IPS-18c (cell line): ENCODE data around the gene TSPAN14.

Source experiments
- H3K4me3 ChIP-seq: 2 replicates; pipeline ENCODE4 v1.7.0; 2013; ENCODE audit warnings: low read depth, mild to moderate bottlenecking, low read length, moderate library complexity; ENCODE audit not compliant: insufficient read depth
- H3K9me3 ChIP-seq: one replicate; pipeline ENCODE4 v1.6.1; 2013; ENCODE audit warnings: mild to moderate bottlenecking, low read length, moderate library complexity; ENCODE audit not compliant: control insufficient read depth, insufficient read depth

Gene TSPAN14

DNA sequence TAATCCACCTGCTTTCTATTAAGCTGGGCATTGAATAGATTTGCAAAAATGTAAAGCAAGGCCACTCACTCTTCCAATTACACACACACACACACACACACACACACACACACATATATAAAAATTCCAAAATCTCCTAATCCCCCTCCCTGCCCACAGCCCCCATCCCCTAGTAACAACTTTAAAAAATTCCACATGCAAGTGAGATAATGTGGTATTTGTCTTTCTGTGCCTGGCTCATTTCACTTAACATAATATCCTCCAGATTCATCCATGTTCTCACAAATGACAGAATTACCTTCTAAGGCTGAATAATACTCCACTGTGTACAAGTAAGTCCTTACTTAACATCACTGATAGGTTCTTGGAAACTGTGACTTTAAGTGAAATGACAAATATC, 107.8 kb downstream of the TSPAN14 start:
- H3K4me3 ChIP-seq = no peak overlapping the region
- no peaks in the 10 kb centered on the region for H3K9me3 ChIP-seq

DNA sequence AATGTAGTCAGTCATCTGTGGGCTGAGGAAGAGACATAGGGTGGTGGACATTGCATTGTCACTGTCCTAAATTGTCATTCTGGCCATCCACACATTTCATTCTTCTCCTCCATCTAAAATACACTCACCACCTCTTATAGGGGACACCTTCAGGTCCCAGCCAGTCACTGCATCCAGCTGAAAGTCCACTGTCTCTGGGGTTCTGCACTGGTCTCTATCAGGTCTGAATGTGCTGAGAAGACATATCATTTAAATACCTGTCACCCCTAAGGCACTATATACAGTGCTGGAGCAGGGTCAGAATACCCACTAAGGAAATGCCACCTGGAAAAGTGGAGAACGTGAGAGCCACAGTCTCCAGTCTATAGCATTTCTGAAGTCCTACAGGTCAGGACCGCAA, 113.2 kb downstream of the TSPAN14 start:
- no peak overlapping the region for H3K4me3 ChIP-seq
- no peaks in the 10 kb centered on the region for H3K9me3 ChIP-seq

DNA sequence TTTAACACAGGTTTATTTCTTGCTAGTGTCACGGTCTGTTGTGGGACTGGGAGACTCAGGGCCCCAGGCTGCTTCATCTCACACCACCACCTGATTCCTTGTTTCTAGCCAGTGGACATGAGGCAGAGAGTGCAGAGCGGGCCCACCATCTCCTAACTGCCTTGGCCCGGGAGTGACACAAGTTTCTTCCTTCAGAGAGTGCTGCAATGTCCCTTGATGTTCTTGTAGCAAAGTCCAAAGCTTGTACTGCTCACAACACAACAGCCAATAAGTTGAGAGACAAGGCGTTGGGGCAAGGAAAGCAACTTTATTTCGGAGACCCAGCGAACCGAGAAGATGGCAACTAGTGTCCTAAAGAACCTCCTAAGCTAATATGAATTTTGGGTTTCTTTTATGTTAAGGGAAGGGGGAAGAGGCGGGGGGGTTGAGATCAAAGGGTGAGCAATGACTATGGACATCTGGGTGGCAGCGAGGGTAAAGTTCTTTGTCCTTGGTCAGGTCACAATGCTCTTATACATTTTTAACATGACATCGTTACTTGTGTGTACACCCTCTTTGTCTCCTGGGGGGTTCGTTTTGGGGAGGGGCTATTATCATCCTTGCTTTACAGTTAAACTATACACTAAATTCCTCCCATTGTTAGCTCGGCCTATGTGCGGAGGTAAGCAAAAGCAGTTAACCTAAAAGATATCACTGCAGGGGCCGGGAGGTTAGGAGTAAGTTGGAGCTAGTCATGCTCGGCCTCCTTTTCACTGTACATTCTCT, 115.2 kb downstream of the TSPAN14 start:
- no peak overlapping the region for H3K4me3 ChIP-seq
- no peaks in the 10 kb centered on the region for H3K9me3 ChIP-seq

DNA sequence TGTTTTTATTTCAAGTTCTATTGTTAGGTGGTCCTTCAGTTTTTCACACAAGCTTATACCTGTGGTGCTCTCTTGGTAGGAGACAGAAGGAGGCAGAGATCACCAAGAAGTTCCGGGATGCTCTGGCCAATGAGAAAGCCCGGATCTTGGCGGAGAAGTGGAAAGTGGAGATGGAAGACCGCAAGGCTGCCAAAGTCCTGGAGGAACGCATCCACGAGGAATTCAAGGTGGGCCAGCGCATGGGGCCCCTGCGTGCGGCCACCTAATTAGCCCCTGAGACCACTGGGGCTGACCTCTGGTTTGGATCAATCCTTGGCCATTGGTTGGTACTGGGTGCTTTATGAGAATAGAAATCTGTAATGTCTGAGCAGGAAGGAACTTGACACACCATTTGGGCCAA, 117.2 kb downstream of the TSPAN14 start:
- no peak overlapping the region for H3K4me3 ChIP-seq
- no peaks in the 10 kb centered on the region for H3K9me3 ChIP-seq

DNA sequence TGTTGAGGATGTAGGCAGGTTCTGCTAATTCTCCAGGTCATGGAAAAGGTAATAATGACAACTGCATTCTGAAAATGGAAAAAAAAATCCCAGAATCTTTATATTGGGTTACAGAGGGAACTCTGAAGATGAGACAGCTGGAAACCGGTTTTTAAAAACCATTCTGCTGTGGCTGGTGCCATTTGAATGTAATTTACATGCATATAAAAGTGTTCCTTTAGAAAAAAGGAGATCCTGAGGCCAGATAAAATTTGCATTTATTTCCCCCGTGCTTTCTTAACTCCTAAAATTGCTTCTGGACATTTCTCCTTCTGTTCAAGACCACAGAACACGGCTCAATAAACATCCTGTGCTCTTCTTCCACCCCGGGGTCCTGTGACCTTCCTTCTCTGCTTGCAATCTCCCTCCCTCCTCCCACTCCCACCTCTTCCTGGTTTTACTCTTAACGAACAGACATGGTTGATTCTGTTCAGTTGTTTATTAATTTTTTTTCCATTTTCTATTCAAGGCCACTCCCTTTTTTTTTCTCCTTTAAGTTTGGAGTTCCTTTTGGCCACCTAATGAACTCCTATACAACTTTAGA, 125.2 kb downstream of the TSPAN14 start:
- no peak overlapping the region for H3K4me3 ChIP-seq
- no peaks in the 10 kb centered on the region for H3K9me3 ChIP-seq

DNA sequence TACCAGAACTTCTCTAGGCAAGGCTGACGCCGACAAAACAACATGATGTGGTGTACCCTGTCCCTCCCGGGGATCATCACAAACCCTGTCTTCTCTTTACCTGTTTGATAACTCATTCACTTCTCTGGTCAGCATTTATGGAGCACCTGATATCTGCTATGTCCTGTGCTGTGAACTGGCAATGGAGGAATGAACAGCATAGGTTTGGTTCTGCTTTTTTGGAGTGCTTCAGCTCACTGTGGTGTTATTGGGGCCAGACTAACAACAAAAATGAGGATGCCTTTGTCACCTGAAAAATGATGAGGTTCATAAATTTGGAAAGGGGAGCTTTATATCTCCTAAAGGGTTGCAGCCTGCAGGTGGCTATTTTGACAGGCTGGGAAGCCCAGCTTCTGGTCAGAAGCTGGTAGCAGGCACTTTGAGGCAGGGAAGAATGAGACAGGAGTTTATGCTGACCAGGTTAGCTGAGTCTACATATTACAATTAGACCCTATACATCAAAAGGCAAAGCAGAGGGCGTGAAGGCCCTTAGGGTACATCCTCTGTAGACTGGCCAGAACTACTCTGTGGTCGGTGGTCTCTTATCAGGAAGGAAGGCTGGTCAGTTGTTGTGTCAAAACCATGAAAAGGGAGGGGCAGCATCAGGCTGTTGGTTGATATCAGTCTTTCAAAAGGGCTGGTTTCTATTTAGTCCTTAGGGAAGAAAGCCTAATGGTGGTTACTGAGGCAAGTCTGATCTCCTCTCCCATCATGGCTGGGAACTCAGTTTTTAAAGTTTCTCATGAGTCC, 125.9 kb downstream of the TSPAN14 start:
- H3K4me3 ChIP-seq = no peak overlapping the region
- H3K9me3 ChIP-seq = no peaks in the 10 kb centered on the region

DNA sequence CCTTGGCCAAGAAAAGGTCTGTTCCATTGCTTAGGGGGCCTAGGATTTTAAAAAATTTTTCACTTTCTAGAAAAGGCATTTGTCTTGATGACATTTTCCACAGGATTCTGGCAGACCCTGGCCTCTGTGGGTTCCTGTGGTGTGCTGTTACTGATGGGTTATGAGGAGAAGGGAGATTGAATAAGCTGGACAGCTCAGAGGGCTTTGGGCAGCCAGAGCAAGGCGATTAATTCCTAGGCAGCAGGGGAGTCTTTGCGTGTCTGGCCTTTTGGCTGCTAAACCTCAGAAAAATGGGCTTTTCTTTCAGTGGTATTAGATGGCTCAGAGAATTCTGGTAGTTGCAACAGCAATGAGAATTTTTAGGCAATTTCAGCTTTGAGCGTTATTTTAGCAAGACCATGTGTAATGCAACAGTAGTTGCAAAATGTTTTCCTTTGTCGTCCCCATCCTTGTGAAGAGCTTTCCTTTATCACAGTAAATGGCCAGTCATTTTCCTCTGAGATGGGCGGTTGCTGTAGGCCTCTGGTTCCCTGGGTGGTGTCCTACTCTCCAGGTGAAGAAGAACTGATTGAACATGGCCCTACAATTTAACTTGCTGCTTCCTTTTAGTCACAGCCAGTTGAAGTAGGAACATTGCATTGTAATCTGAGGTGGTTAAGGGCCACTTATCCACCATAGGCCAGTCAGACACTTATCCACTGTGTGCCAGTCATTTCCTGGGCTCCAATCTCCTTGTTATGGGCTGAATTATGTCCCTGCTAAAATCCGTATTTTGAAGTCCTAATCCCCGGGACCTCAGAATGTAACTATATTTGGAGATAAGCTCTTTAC, 126.7 kb downstream of the TSPAN14 start:
- Histone ChIP-seq H3K4me3 (no peak overlapping the region), H3K9me3 (no peaks in the 10 kb centered on the region)

DNA sequence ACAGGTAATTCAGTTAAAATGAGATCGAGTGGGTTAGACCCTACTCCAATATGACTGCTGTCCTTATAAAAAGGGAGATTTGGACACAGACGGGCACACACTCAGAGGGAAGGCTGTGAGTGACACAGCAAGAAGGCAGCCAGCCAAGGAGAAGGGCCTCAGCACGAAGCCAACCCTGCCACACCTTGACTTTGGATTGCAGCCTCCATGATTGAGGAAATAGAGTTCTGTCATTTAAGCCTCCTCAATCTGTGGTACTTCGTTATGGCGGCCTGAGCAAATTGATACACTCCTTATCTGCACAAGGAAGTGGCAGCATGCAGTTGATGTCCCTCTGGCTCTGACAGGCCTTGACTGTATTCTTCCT, 127.3 kb downstream of the TSPAN14 start:
- Histone ChIP-seq H3K4me3 (no peak overlapping the region), H3K9me3 (no peaks in the 10 kb centered on the region)

DNA sequence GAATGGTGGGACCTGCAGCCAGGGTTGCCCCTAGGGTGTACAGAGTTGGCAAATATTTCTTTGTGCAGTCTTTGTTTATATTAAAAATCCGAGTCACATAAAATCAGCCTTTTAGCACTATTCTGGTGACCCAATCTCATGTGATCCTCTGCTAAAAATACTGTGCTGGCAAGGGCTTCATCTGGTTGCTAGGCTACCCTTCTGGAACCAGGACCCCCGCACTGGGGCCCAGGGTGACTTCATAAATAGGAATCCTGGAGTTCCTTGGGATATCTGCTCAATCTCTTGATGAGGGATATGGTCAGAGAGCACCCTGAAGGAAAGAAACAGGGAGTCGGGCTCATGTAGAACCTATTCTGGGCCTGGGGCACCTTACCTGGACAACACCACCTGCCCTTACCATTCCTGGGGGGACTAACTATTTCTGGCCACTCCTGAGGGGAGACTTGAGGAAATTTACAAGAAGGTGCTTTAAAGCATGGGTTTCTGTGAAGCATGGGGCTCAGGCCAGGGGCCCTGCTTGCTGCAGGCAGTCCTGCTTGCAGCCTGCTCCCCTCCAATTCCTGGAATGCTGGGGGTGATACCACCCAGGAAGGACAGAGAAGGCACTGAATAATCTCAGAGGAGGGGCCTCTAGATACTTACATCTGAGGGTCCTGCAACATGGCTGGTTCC, 128.3 kb downstream of the TSPAN14 start:
- no peak overlapping the region for H3K4me3 ChIP-seq
- no peaks in the 10 kb centered on the region for H3K9me3 ChIP-seq
